MG63 (cell line): ENCODE measurements around the gene PTPRD. TPM values are rescaled to one million over a fixed set of nuclear protein-coding genes. Genes with fewer than 3 reads are reported as not detected.
"Not testable (repeated sequence)": the region's sequence is repeated elsewhere in the genome, so short reads cannot be mapped to it uniquely, and the experiment has no call there.

Experiments used
- DNase-seq: peaks from one replicate; pipeline ENCODE4 v3.0.0-alpha.2; 2020
- H3K27me3 ChIP-seq: fragments of 250-450 bp; sonication (Bioruptor Pico); 2 replicates; pipeline ENCODE4 v1.5.1; 2020; ENCODE audit warnings: mild to moderate bottlenecking, moderate library complexity
- H3K36me3 ChIP-seq: fragments of 250-450 bp; sonication (Bioruptor Pico); 2 replicates; pipeline ENCODE4 v1.5.1; 2020; ENCODE audit warnings: mild to moderate bottlenecking, moderate library complexity
- H3K4me3 ChIP-seq: fragments of 250-450 bp; sonication (Bioruptor Pico); 2 replicates; pipeline ENCODE4 v1.5.1; 2020; ENCODE audit warnings: mild to moderate bottlenecking, moderate library complexity
- H3K9me3 ChIP-seq: fragments of 250-450 bp; sonication (Bioruptor Pico); 2 replicates; pipeline ENCODE4 v1.5.1; 2020; ENCODE audit warnings: mild to moderate bottlenecking, moderate library complexity
- total RNA-seq: library from RNA; depleted of rRNA; stranded (reverse); fragments of >200 nt; shearing (Covaris generic); gene quantifications from 2 replicates; pipeline ENCODE4 v1.2.3, GENCODE V29; 2014; ENCODE audit warnings: low replicate concordance

The PTPRD gene
- total RNA-seq, 1 experiment from 2014 or later = not detected

DNA sequence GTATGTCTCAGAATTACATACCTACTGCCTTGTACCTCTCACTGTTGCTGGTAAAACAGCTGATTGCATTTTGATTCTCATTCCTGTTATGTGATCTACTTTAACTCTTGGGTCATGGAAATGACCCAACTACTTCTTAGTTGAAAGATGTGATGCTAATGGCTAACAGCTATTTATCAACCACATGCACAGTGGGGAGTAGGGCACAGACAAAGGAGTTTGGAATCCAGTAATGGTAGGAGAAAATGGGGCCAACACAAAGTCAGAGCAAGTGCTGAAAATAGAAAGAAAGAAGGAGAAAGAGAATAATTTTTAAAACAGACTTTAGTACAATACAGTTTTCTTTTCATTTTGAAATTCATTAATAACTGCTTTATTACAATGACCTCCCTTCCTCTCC, 241.0 kb downstream of the PTPRD start:
- H3K4me3 ChIP-seq = no peak overlapping the region
- no peaks in the 10 kb centered on the region for H3K9me3 ChIP-seq
- no peaks in the 10 kb centered on the region for H3K36me3 ChIP-seq
- DNase-seq = no peak
- H3K27me3 ChIP-seq = no peaks in the 10 kb centered on the region; the same call in 1 of the 2 replicates

DNA sequence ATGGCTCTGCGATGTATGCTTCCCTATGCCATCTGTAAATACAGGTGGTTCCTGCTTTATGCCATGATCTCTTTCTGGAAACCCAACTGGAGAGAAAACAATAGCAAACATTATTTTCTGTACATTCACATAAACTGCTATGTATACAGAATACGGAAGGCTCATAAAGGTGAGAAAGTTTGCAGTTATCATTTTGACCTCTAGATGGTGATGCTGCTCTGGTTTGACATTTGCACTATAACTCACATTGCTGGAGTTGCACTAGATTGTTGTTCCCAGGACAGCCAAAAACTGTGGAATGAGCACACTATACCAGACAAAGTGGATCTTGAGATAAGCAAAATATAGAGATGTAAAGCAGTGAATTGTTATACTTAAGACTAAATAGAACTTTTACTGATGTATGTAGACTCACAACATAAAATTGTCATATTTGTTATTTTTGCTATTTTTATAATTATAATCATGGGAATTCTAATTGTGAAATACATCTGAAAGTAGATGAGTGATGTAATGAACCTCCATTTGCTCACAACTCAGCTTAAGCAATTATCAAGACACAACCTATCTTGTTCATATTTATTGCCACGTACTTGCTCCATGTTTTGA, 246.5 kb downstream of the PTPRD start:
- no peak for DNase-seq
- Histone ChIP-seq H3K36me3 (no peaks in the 10 kb centered on the region), H3K4me3 (no peak overlapping the region), H3K9me3 (no peaks in the 10 kb centered on the region), H3K27me3 (no peaks in the 10 kb centered on the region)

DNA sequence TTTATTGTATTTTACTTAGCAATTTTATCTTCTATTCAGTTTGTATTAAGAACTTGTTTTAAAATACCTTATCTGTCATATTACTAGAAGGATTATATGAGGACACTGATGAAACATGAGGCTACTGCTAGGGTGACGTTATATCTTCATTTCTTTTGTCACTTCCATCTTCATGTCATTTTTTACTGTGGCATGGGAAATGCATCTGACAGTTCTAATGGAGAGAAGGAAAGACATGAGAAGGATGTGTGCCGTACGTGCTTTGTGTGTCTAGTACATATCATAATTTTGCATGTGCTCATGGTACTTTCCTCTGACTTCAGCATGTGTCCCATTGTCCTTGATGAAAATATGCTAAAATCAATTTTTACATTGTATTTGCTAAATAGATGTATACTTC, 258.2 kb downstream of the PTPRD start:
- peaks cover 3% of the 10 kb centered on the region; the same call in 1 of the 2 replicates for H3K27me3 ChIP-seq
- DNase-seq = no peak

DNA sequence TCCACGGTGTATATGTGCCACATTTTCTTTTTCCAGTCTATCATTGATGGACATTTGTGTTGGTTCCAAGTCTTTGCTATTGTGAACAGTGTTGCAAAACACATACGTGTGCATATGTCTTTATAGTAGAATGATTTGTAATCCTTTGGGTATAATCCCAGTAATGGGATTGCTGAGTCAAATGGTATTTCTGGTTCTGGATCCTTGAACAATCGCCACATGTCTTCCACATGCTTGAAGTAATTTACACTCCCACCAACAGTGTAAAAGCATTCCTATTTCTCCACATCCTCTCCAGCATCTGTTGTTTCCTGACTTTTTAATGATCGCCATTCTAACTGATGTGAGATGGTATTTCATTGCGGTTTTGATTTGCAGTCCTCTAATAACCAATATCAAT, 267.2 kb downstream of the PTPRD start:
- not testable (repeated sequence) for DNase-seq, H3K4me3 ChIP-seq, H3K27me3 ChIP-seq, H3K9me3 ChIP-seq, H3K36me3 ChIP-seq

More for the DNA sequence above, 258.2 kb downstream of the PTPRD start:
- H3K36me3 ChIP-seq = no peaks in the 10 kb centered on the region
- H3K4me3 ChIP-seq = no peak overlapping the region
- H3K9me3 ChIP-seq = no peaks in the 10 kb centered on the region

DNA sequence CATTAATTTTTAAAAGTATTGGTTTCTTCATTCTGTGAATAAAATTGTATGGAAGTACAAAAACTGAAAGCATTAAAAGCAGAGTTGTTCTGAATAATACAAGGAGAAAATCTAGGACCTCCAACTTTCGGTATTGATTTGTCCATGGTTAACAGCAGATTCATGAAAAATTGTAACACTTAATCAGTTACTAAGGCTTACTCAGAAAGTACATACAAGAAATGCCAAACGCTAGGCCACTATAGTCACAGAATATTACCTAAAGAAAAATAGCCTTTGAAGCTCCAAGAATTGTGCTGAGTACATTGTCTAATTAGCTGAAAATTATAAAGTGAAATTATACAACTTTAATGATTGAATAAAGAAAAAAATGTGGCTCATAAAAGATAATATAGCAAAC, 271.7 kb downstream of the PTPRD start:
- no peak for DNase-seq
- no peak overlapping the region for H3K4me3 ChIP-seq
- H3K9me3 ChIP-seq = no peaks in the 10 kb centered on the region
- H3K27me3 ChIP-seq = peaks cover 3% of the 10 kb centered on the region
- no peaks in the 10 kb centered on the region for H3K36me3 ChIP-seq

DNA sequence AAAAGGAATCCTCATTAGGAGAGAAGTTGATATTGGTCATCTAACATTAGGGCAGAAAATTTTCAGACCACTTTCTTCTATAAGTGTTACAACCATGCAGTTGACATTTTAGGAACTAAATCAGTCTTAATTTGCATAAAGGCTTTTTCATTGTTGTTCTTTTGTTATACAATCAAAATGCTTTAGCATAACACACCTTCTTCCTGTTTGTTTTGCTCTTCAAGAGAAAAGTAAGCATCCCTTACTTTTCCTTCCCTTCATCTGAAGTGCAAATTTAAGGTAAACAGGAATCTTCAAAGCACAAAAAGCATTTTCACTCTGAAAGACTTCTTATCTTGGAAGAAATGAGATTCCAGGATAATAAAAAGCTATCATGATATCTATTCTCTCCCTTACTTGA, 273.6 kb downstream of the PTPRD start:
- Histone ChIP-seq H3K36me3 (no peaks in the 10 kb centered on the region), H3K9me3 (no peaks in the 10 kb centered on the region), H3K27me3 (peaks cover 7% of the 10 kb centered on the region), H3K4me3 (no peak overlapping the region)
- DNase-seq = no peak

DNA sequence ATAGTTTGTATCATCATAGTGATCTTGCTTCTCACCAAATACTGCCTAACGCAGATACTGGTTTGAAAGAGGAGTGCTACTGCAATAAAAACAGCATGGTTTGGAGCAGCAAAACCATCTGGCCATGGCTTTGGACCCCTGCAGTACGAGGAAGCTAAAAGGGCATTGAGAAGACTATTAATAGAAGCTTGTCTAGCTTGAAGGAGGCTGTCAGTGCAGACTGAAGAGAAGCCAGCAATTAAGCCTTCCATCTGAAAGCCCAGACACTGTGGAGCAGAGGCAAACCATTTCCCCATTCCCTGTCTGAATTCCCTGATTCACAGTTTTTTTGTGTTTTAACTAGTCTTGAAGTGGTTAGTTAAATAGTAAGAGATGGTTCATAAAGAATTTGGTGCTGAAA, 281.6 kb downstream of the PTPRD start:
- Histone ChIP-seq H3K36me3 (no peaks in the 10 kb centered on the region), H3K9me3 (no peaks in the 10 kb centered on the region), H3K4me3 (no peak overlapping the region), H3K27me3 (peaks cover 8% of the 10 kb centered on the region)
- DNase-seq = no peak

DNA sequence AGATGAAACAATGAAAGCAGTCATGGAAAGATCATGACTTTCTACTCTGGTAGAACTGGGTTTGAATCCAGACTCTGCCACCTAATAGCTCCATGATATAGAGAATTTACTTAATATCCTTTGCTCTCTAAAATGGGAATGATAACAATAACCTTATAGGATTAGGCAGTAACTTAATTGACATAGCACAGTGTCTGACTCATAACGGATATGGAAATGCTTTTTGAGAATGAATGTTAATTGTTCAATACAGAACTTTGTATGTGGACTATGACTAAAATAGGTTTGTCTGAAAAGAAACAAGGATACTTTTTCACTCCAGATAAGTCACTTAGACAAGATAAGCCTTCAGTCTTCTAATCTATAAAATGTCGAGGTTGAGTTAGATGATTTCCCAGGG, 330.7 kb downstream of the PTPRD start:
- H3K36me3 ChIP-seq = no peaks in the 10 kb centered on the region
- no peaks in the 10 kb centered on the region for H3K9me3 ChIP-seq
- peaks cover 13% of the 10 kb centered on the region; the same call in 1 of the 2 replicates for H3K27me3 ChIP-seq
- no peak overlapping the region for H3K4me3 ChIP-seq
- no peak for DNase-seq

DNA sequence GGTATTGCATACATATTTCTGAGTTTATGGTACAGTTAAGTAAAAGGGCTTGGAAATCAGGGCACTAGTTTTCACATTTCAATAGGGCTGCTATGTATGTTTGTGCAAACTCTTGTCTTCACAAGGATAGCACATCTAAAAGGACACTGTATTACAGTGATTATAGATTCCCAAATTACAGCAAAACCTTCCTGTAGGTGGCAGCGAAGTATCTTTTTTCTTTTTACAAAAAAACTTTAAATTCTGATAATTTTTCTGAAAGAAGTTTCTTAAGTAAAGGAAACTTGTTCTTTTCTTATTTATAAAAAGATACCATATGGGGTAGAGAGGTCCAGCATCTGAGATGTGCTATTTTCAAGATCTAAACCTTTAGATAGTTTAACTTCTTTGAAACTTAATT, 337.8 kb downstream of the PTPRD start:
- DNase-seq = no peak
- H3K27me3 ChIP-seq = 0 out of 2 replicates have a peak, but pooled peaks cover 3% of the 10 kb centered on the region
- no peak overlapping the region for H3K4me3 ChIP-seq
- H3K36me3 ChIP-seq = no peaks in the 10 kb centered on the region
- H3K9me3 ChIP-seq = no peaks in the 10 kb centered on the region

DNA sequence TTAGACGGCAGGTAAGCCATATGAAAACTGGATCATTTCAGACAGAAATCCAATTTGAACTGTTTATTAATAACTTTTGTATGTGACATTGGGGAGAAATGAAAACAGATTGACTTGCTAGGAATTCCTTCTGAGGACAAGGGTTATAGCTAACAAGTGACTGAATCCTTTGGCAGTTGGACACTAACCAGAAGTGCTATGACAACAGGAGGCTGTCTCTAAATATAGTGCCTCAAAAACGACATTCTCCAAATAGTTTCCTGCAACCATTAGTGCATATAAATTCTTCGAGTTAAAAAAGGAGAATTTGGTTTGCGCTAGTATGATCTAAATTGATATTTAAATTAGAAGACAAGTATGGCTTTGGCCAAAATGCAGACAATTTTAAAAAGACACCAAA, 338.6 kb downstream of the PTPRD start:
- Histone ChIP-seq H3K4me3 (no peak overlapping the region), H3K27me3 (0 out of 2 replicates have a peak, but pooled peaks cover 3% of the 10 kb centered on the region), H3K9me3 (no peaks in the 10 kb centered on the region), H3K36me3 (no peaks in the 10 kb centered on the region)
- DNase-seq = no peak

DNA sequence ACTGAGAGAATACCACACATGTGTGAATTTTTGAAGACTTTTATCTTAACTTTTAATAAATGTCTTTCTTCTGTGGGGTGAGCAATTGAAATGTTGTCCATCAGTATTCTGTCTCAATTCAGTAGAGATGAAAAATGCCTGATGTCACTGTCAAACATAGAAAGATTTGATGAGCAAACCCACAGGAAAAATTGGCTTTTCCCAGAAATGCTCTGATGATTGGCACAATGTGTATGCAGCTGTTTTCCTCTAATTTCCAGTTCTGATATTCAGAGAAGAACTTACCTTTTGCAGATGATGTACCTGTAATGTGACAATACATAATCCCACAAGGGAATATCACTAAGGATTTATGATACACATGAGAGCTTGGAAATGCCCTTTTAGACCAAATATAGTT, 340.0 kb downstream of the PTPRD start:
- Histone ChIP-seq H3K36me3 (no peaks in the 10 kb centered on the region), H3K27me3 (0 out of 2 replicates have a peak, but pooled peaks cover 3% of the 10 kb centered on the region), H3K9me3 (no peaks in the 10 kb centered on the region), H3K4me3 (no peak overlapping the region)
- DNase-seq = no peak

DNA sequence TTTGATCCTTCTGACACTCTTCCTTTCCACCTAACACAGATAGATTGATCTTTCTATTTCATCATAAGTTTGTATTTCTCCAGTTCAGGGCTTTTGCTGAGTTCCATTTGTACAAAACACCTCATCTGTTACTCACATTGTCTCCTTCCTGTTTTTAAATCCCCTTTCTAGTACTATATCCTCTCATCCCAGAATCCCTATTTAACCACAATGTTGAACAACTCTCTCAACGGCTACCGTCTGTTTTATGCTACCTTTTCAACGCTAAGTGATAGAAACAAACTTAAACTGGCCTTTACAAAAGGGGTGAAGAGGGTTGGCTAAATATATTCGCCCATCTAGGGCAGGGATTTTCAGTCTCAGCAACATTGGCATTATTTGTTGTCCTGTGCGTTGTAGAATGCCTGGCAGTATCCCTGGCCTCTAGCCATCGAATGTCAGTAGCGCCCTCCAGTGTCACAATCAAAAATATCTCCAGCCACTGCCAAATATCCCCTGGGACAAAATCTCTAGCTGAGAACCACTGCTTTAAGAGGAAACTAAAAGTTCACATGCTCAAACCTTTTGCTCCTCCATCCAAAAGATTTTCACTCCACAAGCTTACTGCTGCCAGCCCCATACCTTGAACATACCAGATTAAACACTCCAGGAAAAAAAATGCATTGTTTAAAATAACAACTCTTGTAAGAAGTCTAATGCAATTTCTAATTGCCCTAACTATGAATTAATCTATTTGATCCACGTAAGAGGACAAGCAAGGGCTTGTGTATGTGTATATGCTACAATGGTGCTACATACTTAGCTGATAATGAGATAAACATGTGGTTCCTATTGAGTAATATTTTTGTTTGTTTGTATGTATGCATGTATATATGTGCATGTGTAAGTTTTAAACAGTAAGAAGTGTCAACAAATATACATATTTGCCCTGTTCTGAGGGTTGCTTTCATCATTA, 344.0 kb downstream of the PTPRD start:
- no peaks in the 10 kb centered on the region for H3K36me3 ChIP-seq
- no peaks in the 10 kb centered on the region; the same call in 1 of the 2 replicates for H3K9me3 ChIP-seq
- H3K27me3 ChIP-seq = 0 out of 2 replicates have a peak, but pooled peaks cover 3% of the 10 kb centered on the region
- DNase-seq = peak; percentile 49
- H3K4me3 ChIP-seq = no peak overlapping the region

DNA sequence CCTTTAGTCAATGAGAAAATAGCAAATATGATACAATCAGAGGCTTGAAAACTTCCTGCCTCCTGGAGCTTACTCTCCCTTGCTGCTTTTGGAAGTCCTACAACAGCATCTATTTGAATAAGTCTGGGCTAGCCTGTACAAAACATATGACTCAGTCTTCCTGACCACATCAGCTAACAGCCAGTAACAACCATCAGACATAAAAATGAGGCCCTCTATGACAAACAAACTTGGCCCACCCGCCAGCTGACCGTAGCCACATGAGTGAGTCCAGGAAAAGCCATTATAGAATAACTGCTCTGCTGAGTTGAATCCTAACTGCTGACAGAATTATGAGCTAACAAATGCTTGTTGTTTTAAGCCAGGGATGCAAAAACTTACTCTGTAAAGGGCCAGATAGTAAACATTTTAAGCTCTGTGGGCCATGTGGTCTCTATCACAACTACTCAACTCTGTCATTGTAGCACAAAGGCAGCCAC, 347.6 kb downstream of the PTPRD start:
- peak; percentile 95 for DNase-seq
- Histone ChIP-seq H3K9me3 (peaks cover 4% of the 10 kb centered on the region; the same call in 1 of the 2 replicates), H3K4me3 (no peak overlapping the region), H3K27me3 (no peaks in the 10 kb centered on the region), H3K36me3 (no peaks in the 10 kb centered on the region)

DNA sequence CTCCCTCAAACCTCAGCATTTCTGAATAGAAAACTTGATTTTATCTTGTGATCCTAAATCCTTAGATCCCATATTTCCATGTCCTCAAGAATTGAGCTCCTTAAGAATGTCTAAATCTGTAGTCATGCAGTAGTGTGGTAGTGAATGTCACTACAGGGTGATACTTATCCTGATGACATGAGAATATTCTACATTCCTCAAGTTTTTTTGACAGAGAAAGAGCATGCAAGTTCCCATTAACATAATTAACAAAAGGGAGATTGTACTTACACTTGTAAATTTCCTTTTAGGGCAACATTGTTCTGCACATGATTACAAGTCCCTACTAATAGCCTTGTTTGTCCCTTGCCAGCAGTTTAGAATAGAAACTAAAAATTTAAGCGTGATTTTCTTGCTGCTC, 352.3 kb downstream of the PTPRD start:
- no peaks in the 10 kb centered on the region for H3K27me3 ChIP-seq
- DNase-seq = no peak
- H3K9me3 ChIP-seq = peaks cover 4% of the 10 kb centered on the region; the same call in 1 of the 2 replicates
- no peaks in the 10 kb centered on the region for H3K36me3 ChIP-seq
- no peak overlapping the region for H3K4me3 ChIP-seq

DNA sequence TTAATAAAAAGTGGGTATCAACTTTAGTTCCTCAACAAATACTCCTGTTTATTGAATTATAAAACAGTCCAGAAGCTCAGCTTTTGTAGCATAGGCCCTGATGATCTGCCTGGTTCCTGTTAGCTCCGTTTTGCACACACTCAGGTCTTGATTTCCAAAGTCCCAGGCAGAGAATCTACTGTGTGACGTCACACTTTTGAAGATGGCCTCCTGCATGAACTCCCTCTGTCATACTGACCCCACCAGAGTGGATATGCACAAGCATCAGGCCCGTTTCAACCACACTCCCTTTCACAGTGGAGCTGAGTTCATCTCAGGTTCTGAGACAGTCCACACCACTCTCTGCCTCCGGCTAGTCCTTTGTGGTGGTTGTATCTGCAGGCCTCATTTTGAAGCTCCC, 353.1 kb downstream of the PTPRD start:
- H3K27me3 ChIP-seq = no peaks in the 10 kb centered on the region
- no peaks in the 10 kb centered on the region for H3K36me3 ChIP-seq
- peaks cover 4% of the 10 kb centered on the region; the same call in 1 of the 2 replicates for H3K9me3 ChIP-seq
- no peak overlapping the region for H3K4me3 ChIP-seq
- DNase-seq = no peak

DNA sequence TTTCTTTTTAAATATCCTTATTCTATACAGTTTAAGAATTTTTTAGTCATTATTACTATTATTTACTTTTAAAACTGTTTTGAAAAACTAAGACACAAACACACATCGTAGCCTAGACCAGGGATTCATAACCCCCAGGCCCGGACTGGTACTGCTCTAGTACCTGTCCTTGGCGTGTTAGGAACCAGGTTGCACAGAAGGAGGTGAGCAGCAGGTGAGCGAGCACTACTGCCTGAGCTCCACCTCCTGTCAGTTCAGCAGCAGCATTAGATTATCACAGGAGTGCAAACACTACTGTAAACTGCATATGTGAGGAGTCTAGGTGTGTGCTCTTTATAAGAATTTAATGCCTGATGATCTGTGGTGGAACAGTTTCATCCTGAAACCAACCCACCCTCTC, 357.0 kb downstream of the PTPRD start:
- Histone ChIP-seq H3K9me3 (no peaks in the 10 kb centered on the region), H3K4me3 (no peak overlapping the region), H3K27me3 (no peaks in the 10 kb centered on the region), H3K36me3 (no peaks in the 10 kb centered on the region)
- DNase-seq = no peak

DNA sequence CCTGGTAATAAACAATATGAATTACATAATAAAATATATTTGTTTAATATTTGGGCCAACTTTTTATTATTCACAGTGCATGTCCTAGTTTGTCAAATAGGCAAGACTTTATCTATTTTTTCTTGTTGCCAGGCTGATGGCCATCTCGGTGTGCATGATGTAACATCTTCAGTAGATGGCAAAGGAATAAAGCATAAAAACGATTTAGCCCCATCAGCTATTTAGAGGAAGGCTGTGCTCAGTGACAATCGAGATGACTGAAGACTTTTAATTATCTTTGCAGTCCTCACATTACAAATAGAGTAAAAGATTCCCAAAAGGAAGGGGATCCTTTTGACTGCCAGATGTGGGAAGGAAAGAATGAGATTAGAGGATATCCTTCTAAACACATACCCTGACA, 358.5 kb downstream of the PTPRD start:
- no peaks in the 10 kb centered on the region for H3K9me3 ChIP-seq
- no peak for DNase-seq
- no peak overlapping the region for H3K4me3 ChIP-seq
- H3K27me3 ChIP-seq = no peaks in the 10 kb centered on the region
- H3K36me3 ChIP-seq = no peaks in the 10 kb centered on the region
